IMR-90 (cell line): ENCODE measurements around the gene OR10AD1.

Source experiments
- CEBPB ChIP-seq: IDR thresholded peaks from 2 replicates; pipeline ENCODE4 v1.6.1; 2012; ENCODE audit warnings: low read depth, low read length, improper control_type of control experiment
- CTCF ChIP-seq: conservative IDR thresholded peaks from 2 replicates; pipeline ENCODE4 v1.5.1; 2012; ENCODE audit warnings: mild to moderate bottlenecking, low read depth, low read length, improper control_type of control experiment
- ELK1 ChIP-seq: fragments of 150-350 bp; IDR thresholded peaks from 2 replicates; pipeline ENCODE4 v1.6.1; 2016; ENCODE audit warnings: low read depth, mild to moderate bottlenecking, low read length, moderate library complexity, borderline replicate concordance
- MXI1 ChIP-seq: IDR thresholded peaks from 2 replicates; pipeline ENCODE4 v1.6.1; 2012; ENCODE audit warnings: low read depth, mild to moderate bottlenecking, low read length, moderate library complexity, borderline replicate concordance
- POLR2A ChIP-seq: IDR thresholded peaks from 2 replicates; pipeline ENCODE4 v1.6.1; 2012; ENCODE audit warnings: mild to moderate bottlenecking, low read depth, low read length
- RAD21 ChIP-seq: IDR thresholded peaks from 2 replicates; pipeline ENCODE4 v1.6.1; 2012; ENCODE audit warnings: low read length, improper control_type of control experiment
- USF2 ChIP-seq: fragments of 150-350 bp; IDR thresholded peaks from 2 replicates; pipeline ENCODE4 v1.6.1; 2017; ENCODE audit warnings: mild to moderate bottlenecking, antibody characterized with exemption, low read length, low read depth

GRCh38 chr12:48189331-48190125 lies 13.6 kb downstream of the OR10AD1 start:
- TF ChIP-seq ELK1 (no peak), POLR2A (no peak), CTCF (peak; percentile 75), USF2 (no peak), CEBPB (no peak), RAD21 (peak; percentile 68), MXI1 (no peak)
